HEK293 (cell line): ENCODE results near the gene EMC6.

Source experiments
- KLF16 ChIP-seq: fragments of 450-650 bp; formaldehyde crosslinking; IDR thresholded peaks from 2 replicates; pipeline ENCODE4 v1.5.1; 2017; ENCODE audit warnings: missing biosample characterization, missing genetic modification characterization
- TF ChIP-seq, protein P1 (sequence below): fragments of 450-650 bp; formaldehyde crosslinking; IDR thresholded peaks from 2 replicates; pipeline ENCODE4 v1.5.1; 2016; ENCODE audit warnings: missing biosample characterization, missing genetic modification characterization

GRCh38 chr17:3665834-3666233 lies 2.8 kb upstream of the EMC6 start:
- TF ChIP-seq, protein P1, sequence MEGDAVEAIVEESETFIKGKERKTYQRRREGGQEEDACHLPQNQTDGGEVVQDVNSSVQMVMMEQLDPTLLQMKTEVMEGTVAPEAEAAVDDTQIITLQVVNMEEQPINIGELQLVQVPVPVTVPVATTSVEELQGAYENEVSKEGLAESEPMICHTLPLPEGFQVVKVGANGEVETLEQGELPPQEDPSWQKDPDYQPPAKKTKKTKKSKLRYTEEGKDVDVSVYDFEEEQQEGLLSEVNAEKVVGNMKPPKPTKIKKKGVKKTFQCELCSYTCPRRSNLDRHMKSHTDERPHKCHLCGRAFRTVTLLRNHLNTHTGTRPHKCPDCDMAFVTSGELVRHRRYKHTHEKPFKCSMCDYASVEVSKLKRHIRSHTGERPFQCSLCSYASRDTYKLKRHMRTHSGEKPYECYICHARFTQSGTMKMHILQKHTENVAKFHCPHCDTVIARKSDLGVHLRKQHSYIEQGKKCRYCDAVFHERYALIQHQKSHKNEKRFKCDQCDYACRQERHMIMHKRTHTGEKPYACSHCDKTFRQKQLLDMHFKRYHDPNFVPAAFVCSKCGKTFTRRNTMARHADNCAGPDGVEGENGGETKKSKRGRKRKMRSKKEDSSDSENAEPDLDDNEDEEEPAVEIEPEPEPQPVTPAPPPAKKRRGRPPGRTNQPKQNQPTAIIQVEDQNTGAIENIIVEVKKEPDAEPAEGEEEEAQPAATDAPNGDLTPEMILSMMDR (tag by site-specific recombination), result no peak
- no peak for TF ChIP-seq KLF16 (tag by site-specific recombination)
